ENCODE data around the gene TMEM223.
"Not testable (repeated sequence)": the region's sequence is repeated elsewhere in the genome, so short reads cannot be mapped to it uniquely, and the experiment has no call there.

The TMEM223 gene

DNA sequence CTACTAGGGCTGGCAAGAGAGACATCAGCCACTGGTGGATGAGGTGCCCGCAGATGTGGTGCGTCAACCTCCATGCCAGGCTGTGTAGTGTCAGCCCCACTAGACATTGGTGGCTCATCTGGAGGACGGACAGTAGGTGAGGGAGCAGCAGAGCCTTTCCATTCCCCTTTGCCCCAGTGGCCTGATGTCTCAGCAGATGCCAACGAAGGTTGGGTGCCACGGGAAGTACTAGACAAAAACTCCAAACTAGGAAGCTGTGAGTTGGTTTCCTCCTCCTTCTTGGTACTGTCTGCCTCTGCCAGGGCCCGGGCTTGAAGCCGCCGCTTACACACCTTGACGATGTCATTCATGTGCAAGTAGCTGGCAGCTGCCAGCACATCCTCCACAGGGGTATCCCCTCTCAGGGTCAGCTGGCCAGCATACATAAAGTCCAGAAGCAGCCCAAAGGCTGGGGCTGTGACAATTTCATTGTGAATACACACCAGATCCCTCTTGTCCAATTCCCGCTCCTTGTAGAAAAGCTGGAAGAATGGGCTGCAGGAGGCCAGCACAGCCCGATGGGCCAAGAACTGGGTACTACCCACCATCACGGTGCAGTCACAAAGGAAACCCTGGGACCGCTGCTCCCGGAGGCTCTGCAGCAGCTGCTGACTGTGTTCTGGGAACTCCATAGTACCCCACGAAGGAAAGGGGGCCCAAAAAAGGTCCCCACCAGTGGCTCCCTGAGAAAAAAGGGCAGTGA, 38.6 kb downstream of the TMEM223 start:
- no peak for DNase-seq (ENCODE audit: low read depth in 2 of 2)

DNA sequence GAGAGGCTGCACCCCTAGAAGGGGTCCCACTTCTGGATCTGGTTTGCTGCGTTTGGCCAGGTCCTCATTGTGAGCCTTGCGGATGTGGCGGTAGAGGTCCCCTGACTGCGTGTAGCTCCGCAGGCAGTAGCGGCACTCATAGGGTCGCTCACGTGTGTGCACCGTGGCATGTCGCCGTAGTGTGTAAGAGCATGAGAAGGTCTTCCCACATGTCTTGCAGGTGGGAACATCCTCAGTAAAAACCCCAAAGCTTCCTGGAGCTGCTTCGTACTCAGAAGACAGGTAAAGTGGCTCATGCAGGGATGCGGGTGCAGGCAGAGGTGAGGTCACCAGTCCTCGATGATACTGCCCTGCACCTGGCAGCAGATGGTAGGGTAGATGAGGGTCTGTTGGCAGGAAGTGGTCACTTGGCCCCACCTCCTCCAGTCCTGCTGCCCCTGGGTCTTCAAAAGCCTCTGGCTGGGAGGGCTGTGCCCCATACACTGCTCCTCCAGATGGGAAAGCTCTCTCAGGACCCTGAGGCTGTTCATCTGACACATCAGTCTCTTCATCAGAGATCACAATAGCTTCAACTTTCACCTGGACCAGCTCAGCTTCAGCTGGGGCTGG, 39.5 kb downstream of the TMEM223 start:
- no peak for DNase-seq (ENCODE audit: low read depth in 2 of 2)

DNA sequence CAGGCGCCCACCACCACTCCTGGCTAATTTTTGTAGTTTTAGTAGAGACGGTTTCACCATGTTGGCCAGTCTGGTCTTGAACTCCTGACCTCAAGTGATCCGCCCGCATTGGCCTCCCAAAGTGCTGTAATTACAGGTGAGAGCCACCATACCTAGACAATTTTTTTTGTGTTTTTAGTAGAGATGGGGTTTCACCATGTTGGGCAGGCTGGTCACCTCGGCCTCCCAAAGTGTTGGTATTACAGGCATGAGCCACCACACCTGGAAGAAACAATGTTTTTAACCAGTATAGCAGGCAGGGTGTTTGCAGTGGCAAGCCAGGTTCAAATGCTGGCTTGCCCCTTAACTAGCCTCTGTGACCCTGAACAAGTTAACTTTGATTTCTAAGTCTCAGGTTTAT, 41.9 kb downstream of the TMEM223 start:
- DNase-seq (ENCODE audit: low read depth in 2 of 2), result not testable (repeated sequence)

DNA sequence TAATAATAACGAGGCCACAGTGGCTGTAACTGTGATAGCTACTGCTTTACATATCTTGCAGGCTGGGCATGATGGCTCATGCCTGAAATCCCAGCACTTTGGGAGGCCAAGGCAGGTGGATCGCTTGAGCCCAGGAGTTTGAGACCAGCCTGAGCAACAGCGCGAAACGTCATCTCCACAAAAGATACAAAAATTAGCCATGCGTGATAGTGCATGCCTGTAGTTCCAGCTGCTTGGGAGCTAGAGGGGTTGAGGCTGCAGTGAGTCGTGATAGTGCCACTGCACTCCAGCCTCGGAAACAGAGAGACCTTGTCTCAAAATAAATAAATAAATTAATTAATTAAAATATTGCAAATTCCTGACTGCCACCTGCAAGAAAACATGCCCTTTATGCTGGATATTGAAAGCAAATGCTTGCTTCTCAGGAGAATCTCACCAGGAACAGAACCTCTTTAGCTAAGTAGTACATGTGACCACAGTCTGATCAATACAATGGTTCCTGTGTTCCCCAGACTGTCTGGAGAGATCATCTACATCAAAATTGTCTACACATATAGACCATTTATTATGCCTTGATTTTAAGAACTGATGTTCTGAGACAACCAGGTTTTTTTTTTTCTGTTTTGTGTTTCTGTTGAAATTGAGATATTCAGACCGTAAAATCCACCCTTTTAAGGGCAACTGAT, 44.2 kb downstream of the TMEM223 start:
- DNase-seq (ENCODE audit: low read depth in 2 of 2), result no peak
